ENCODE results near the gene P2RY8. TPM values are rescaled to one million over a fixed set of nuclear protein-coding genes. Genes with fewer than 3 reads are reported as not detected.
"Not testable (repeated sequence)": the region's sequence is repeated elsewhere in the genome, so short reads cannot be mapped to it uniquely, and the experiment has no call there.

The P2RY8 gene
- total RNA-seq, 1 donor from 2014 or later, result 1.9 TPM

DNA sequence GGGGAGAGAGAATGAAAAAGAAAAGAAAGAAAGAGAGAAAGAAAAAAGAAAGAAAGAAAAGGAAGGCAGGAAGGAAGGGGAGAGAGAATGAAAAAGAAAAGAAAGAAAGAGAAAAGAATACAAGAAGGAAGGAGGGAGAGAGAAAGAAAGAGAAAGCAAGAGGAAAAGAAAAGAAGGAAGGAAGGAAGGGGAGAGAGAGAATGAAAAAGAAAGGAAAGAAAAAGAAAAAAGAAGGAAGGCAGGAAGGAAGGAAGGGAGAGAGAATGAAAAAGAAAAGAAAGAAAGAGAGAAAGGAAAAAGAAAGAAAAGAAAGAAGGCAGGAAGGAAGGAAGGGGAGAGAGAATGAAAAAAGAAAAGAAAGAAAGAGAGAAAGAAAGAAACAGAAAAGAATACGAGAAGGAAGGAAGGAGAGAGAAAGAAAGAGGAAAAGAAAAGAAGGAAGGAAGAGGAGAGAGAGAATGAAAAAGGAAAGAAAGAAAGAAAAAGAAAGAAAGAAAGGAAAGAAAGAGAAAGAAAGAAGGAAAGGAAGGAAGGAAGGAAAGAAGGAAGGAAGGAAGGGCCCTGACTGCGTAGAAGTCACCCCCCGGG lies 15.1 kb upstream of the P2RY8 start:
- intact Hi-C loops (cut with DNase I), result no loop called here
- ATAC-seq (no peak), DNase-seq (ENCODE audit: missing footprints) (no peak)

DNA sequence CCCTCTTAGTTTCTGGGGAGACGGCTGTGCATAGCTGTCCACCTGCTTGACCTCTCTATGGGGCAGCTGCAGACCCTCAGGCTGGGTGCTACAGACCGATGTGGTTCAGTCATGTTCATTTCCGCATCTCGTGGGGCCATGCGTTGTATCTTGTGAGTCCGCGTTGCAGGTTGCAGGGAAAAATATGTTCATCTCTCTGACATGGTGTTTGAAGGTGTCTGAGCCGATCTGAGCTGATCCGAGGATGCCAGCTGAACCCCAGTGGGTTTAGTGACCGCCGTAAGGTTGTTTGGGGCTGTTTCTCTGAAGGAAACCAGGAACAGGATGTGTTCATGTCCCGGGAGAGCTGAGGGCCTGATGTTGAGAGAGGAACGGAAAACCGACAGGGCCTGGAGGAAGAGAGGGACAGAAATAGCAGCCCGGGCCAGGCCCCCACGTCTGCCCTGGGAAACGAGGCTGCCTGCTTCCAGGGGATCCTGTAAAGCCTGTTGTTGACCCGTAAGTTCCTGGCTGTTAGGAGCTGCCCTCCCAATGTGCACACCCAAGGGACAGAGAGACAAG lies 9.8 kb upstream of the P2RY8 start:
- ATAC-seq, result no peak
- intact Hi-C loops (cut with DNase I), result no loop called here
- no peak for DNase-seq (ENCODE audit: missing footprints)

DNA sequence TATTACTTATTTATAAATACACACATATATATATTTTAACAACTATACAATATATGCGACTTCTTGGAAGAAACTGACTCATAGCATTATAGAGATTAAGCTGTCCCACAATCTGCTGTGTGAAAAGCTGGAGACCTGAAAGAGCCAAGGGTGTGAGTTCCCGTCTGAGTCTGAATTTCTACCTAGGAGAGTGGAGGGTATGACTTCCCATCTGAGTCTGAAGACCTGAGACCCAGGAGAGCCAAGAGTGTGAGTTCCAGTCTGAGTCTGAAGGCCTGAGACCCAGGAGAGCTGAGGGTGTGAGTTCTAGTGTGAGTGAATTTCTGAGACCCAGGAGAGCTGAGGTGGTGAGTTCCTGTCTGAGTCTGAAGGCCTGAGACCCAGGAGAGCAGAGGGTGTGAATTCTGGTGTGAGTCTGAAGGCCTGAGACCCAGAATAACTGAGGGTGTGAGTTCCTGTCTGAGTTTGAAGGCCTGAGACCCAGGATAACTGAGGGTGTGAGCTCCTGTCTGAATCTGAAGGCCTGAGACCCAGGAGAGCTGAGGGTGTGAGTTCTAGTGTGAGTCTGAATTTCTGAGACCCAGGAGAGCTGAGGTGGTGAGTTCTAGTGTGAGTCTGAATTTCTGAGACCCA lies 8.9 kb upstream of the P2RY8 start:
- DNase-seq (ENCODE audit: missing footprints) (no peak), ATAC-seq (no peak)
- intact Hi-C loops (cut with DNase I), result no loop called here

- intact Hi-C loops (cut with DNase I), result no loop called here
- ATAC-seq (no peak), DNase-seq (ENCODE audit: missing footprints) (no peak)
Measured at GRCh38 chrX:1542994-1543725, 6.2 kb upstream of the P2RY8 start.

- ATAC-seq; DNase-seq (ENCODE audit: missing footprints): not testable (repeated sequence)
- intact Hi-C loops (cut with DNase I), result loop anchor here (5.0 kb wide), 1 partner anchor 52 kb away; no protein-coding TSS in a partner anchor
Measured at GRCh38 chrX:1539146-1539545, 2.2 kb upstream of the P2RY8 start.

DNA sequence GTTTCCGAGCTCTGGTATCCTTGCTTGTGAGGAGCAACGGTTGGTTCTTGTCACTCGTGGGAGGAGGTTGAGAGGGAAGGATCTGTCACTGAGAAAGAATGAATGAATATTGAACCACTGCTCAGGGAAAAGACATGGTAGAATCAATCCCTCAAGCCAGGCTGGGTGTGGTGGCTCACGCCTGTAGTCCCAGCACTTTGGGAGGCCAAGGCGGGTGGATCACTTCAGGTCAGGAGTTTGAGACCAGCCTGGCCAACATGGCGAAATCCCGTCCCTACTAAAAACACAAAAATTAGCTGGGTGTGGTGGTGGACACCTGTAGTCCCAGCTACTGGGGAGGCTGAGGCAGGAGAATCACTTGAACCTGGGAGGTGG lies 718 bp upstream of the P2RY8 start:
- intact Hi-C loops (cut with DNase I), result loop anchor here (5.0 kb wide), 1 partner anchor 50 kb away; no protein-coding TSS in a partner anchor
- ATAC-seq; DNase-seq (ENCODE audit: missing footprints): not testable (repeated sequence)

DNA sequence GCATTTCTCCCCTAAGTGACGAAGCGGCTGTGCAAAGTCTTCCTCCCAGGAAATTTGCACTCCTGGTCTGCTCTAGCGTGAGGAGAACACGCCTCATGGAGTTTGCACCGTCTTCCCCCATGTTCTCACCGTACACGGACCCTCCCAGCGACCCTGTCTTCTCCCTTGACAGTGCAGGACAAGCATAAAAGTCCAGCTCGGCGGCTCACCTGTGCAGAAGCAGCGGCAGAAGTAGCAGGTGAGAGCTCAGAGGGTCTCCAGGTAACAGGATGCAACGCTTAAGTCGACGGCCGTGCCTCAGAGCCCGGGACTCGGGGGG lies 314 bp downstream of the P2RY8 start:
- no peak for DNase-seq (ENCODE audit: missing footprints)
- ATAC-seq, result peak; percentile 49
- intact Hi-C loops (cut with DNase I), result loop anchor here (5.0 kb wide), 1 partner anchor 49 kb away; no protein-coding TSS in a partner anchor

- intact Hi-C loops (cut with DNase I), result loop anchor here (5.0 kb wide), 1 partner anchor 48 kb away; no protein-coding TSS in a partner anchor
- ATAC-seq (peak; percentile 46), DNase-seq (ENCODE audit: missing footprints) (no peak)
Measured at GRCh38 chrX:1535241-1536041, 1.5 kb downstream of the P2RY8 start.

DNA sequence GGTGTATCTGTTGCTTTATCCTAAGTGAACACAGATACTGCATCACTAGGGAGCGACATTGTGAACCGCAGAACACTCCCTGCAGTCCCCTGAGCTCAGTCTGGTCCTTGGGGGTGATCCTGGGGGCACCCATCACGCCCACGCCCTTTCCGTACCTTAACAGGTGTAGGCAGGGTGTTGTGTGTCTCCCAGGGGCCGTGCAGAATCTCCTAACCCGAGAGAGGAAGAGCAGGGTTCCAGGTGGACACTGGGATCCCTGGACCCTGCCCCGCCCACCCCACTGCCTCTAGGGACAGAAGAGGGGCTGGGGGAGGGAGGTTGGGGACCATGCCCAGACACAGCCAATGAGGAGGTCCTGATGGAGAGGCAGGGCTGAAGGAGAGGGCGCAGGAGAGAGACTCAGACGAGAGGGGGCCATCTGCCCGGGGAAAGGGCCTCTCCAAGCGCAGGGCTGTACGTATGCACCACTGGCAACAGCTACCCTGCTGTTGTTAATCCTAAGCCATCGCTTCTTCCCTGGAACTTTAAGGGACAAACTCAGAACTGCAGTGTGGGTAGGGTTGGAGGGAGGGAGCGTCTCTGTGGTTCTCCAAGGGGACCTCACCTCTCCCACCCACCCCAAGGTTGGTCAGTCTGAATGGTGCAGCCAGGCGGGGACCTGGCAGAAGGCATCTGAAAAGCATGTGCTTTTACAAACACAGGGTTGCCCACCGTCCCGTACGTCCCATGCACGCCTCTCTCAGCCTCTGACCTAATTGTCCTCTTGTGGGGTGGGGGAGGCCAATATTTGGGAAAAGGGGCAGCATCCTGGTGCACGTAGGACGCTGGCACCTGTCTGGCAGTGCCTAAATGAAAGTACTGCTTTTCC lies 2.5 kb downstream of the P2RY8 start:
- intact Hi-C loops (cut with DNase I), result loop anchor here (5.0 kb wide), 1 partner anchor 47 kb away; no protein-coding TSS in a partner anchor

GRCh38 chrX:1533058-1533457 lies 3.9 kb downstream of the P2RY8 start:
- intact Hi-C loops (cut with DNase I), result no loop called here
- ATAC-seq (no peak), DNase-seq (ENCODE audit: missing footprints) (no peak)

More for the DNA sequence above, 2.5 kb downstream of the P2RY8 start:
- DNase-seq (ENCODE audit: missing footprints), result no peak
- ATAC-seq, result no peak

- ATAC-seq (no peak), DNase-seq (ENCODE audit: missing footprints) (no peak)
- intact Hi-C loops (cut with DNase I), result no loop called here
Measured at GRCh38 chrX:1531096-1531890, 5.7 kb downstream of the P2RY8 start.

DNA sequence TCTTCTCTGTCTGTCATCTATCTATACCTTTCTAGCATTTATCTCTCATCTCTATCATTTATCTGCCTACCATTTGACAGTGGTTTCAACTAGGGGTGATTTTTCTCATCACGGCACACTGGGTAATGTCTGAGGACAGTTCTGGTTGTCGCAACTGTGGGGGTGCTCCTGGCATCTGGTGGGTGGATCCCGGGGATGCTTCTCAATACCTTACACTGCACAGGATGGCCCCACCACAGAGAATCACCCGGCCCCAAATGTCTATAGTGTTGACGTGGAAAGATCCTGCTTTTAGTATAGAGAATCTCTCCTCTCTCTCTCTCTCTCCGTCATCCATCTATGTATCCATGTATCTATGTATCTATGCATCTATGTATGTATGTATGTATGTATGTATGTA lies 7.2 kb downstream of the P2RY8 start:
- ATAC-seq (no peak), DNase-seq (ENCODE audit: missing footprints) (no peak)
- intact Hi-C loops (cut with DNase I), result no loop called here

GRCh38 chrX:1529328-1529727 lies 7.7 kb downstream of the P2RY8 start:
- intact Hi-C loops (cut with DNase I), result no loop called here
- DNase-seq (ENCODE audit: missing footprints) (no peak), ATAC-seq (no peak)

DNA sequence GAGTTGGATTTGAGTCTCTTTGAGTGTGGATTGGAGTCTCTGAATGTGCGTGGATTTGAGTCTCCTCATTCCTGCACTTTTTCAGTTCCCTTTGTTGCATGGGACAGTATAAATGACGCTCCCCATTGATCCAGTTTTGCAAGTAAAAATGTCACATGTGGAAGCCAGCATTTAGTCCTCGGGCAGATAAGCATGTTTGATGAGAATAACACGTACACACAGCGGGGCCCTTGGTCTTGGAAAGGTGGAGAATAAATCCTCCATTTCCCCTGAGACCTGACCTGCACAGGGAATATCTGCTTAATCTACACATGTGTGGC lies 8.1 kb downstream of the P2RY8 start:
- no peak for DNase-seq (ENCODE audit: missing footprints)
- intact Hi-C loops (cut with DNase I), result no loop called here
- no peak for ATAC-seq

DNA sequence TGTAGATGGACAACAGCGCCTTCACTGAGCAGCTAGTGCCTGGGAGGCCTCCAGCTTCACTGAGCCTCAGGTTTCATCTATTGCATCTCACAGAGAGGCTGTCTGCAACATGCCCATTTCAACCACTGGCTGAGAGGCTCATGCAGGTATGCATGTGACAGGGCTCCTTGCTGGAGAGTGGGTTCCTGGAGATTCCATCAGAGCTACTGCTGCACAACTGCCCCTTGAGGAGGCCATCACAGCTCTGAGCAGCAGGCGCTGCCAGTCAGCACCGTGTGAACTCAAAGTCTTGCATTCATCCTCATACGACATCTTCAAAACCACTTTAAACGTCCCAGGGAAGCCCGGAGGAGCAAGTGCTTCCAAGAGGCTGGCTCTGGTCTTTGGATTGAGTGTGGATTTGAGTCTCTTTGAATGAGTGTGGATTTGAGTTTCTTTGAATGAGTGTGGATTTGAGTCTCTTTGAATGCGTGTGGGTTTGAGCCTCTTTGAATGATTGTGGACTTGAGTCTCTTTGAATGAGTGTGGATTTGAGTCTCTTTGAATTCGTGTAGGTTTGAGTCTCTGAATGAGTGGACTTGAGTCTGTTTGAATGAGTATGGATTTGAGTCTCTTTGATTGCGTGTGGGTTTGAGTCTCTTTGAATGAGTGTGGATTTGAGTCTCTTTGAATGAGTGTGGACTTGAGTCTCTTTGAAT lies 8.7 kb downstream of the P2RY8 start:
- no peak for ATAC-seq
- intact Hi-C loops (cut with DNase I), result no loop called here

DNA sequence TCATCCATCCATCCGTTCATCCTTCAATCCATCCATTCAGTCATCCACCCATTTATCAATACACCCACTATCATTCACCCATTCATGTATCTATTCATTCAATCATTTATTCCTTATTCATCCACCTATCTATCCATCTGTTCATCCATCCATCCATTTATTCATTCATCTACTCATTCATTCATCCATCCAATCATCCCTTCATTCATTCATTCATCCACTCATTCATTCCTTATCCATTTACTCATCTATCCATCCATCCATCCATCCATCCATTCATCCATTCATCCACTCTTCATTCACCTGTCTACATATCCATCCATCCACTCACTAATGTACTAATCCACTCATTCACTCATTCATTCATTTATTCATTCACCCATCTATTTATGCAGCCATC lies 9.5 kb downstream of the P2RY8 start:
- intact Hi-C loops (cut with DNase I), result no loop called here
- DNase-seq (ENCODE audit: missing footprints), result no peak
- no peak for ATAC-seq

More for the DNA sequence above, 8.7 kb downstream of the P2RY8 start:
- no peak for DNase-seq (ENCODE audit: missing footprints)

- ATAC-seq (no peak), DNase-seq (ENCODE audit: missing footprints) (no peak)
- intact Hi-C loops (cut with DNase I), result no loop called here
Measured at GRCh38 chrX:1526565-1526964, 10.4 kb downstream of the P2RY8 start.
